Endothelial cell of umbilical vein (primary cell): ENCODE results near the gene SH3RF1. TPM values are rescaled to one million over a fixed set of nuclear protein-coding genes. Genes with fewer than 3 reads are reported as not detected.

Experiments
- BruUV-seq: library from RNA; stranded (reverse); fragments of 400-500 nt; replicated peaks from 2 replicates; lab custom pipeline; 2021; lab: Mats Ljungman, UMichigan
- CTCF ChIA-PET: fragments of 300-600, 350-600 bp; sonication (Branson Sonifier 250); formaldehyde crosslinking; loops from one replicate; lab custom pipeline; 2021; ENCODE audit warnings: antibody characterized with exemption, inconsistent platforms; lab: Charles Lee
- POLR2A ChIA-PET: fragments of 300-600, 350-600 bp; sonication (Branson Sonifier 250); formaldehyde crosslinking; loops from one replicate; lab custom pipeline; 2021; ENCODE audit warnings: antibody characterized with exemption, inconsistent platforms; lab: Charles Lee
- DNase-seq: peaks from one replicate; pipeline ENCODE4 v3.0.0-alpha.2; 2011; ENCODE audit warnings: low read depth, low spot score
- FAIRE-seq: peaks from 2 replicates; lab custom pipeline; 2011; peaks lifted over from hg19 to GRCh38; lab: Jason Lieb, UNC
- H2AFZ ChIP-seq: 2 replicates; pipeline ENCODE4 v1.6.0; 2012; ENCODE audit warnings: low read depth, low read length, control low read depth, inconsistent platforms
- H3K27ac ChIP-seq: 2 replicates; pipeline ENCODE4 v1.5.1; 2011; ENCODE audit warnings: low read depth, mild to moderate bottlenecking, control low read depth, low read length, moderate library complexity; ENCODE audit not compliant: insufficient read depth
- H3K27me3 ChIP-seq, 2 experiments: 2 replicates each; pipeline versions ENCODE4 v1.6.0 to v1.6.1; 2011; ENCODE audit warnings: low read length in 2 of 2, mixed read lengths in 1 of 2; ENCODE audit not compliant: control insufficient read depth in 2 of 2, insufficient read depth in 2 of 2
- H3K36me3 ChIP-seq, 2 experiments: 2 replicates in 1 of 2; 3 replicates in 1 of 2; pipeline ENCODE4 v1.5.1; 2011; ENCODE audit warnings: low read length in 2 of 2, mild to moderate bottlenecking in 1 of 2, moderate library complexity in 1 of 2; ENCODE audit not compliant: control insufficient read depth in 2 of 2, insufficient read depth in 2 of 2; ENCODE audit errors: extremely low read depth in 1 of 2
- H3K4me1 ChIP-seq: 3 replicates; pipeline ENCODE4 v1.5.1; 2011; ENCODE audit warnings: mild to moderate bottlenecking, low read length; ENCODE audit not compliant: control insufficient read depth, insufficient read depth; ENCODE audit errors: extremely low read depth
- H3K4me2 ChIP-seq: 2 replicates; pipeline ENCODE4 v1.6.1; 2011; ENCODE audit warnings: low read length, control low read depth, mixed read lengths; ENCODE audit not compliant: insufficient read depth
- H3K4me3 ChIP-seq, 3 experiments: fragments of 200-600 bp in 1 of 3; sonication (generic), shearing (Covaris generic) in 1 of 3; replicated peaks in 1 of 3; 2 replicates each; pipeline ENCODE4 v1.5.1; 2011 to 2016; ENCODE audit warnings: control low read depth in 3 of 3, low read length in 3 of 3, mild to moderate bottlenecking in 2 of 3, inconsistent platforms in 1 of 3, low read depth in 1 of 3, moderate library complexity in 1 of 3; ENCODE audit not compliant: insufficient read depth in 1 of 3
- H3K79me2 ChIP-seq: 2 replicates; pipeline ENCODE4 v1.6.0; 2012; ENCODE audit warnings: low read length, inconsistent platforms; ENCODE audit not compliant: control insufficient read depth, insufficient read depth
- H3K9ac ChIP-seq: replicated peaks from 2 replicates; pipeline ENCODE3; 2011; ENCODE audit warnings: low read length, control low read depth; ENCODE audit not compliant: insufficient read depth; ENCODE audit errors: extremely low read depth
- H3K9me1 ChIP-seq: replicated peaks from 3 replicates; pipeline ENCODE4 v1.6.0; 2011; ENCODE audit warnings: mild to moderate bottlenecking, low read length; ENCODE audit not compliant: control insufficient read depth, insufficient read depth; ENCODE audit errors: extremely low read depth
- H3K9me3 ChIP-seq: replicated peaks from 2 replicates; pipeline ENCODE4 v1.5.1; 2012; ENCODE audit warnings: low read length, inconsistent platforms; ENCODE audit not compliant: control insufficient read depth, insufficient read depth
- H4K20me1 ChIP-seq: replicated peaks from 2 replicates; pipeline ENCODE3; 2011; ENCODE audit warnings: mild to moderate bottlenecking, low read length; ENCODE audit not compliant: control insufficient read depth, insufficient read depth; ENCODE audit errors: extremely low read depth
- EZH2 ChIP-seq: IDR thresholded peaks from 2 replicates; pipeline ENCODE4 v1.6.1; 2012; ENCODE audit warnings: borderline replicate concordance, low read depth, mild to moderate bottlenecking, moderate library complexity, low read length, inconsistent platforms; ENCODE audit not compliant: severe bottlenecking
- FOS ChIP-seq: IDR thresholded peaks from 2 replicates; pipeline ENCODE4 v1.6.1; 2011; ENCODE audit warnings: mild to moderate bottlenecking, low read length, moderate library complexity, borderline replicate concordance; ENCODE audit not compliant: insufficient read depth
- GATA2 ChIP-seq: IDR thresholded peaks from 2 replicates; pipeline ENCODE4 v1.7.0; 2011; ENCODE audit warnings: low read depth, mild to moderate bottlenecking, moderate library complexity, mixed read lengths, low read length; ENCODE audit not compliant: insufficient read length, insufficient read depth
- JUN ChIP-seq: IDR thresholded peaks from 2 replicates; pipeline ENCODE4 v1.6.1; 2011; ENCODE audit warnings: borderline replicate concordance, low read depth; ENCODE audit not compliant: insufficient read length, insufficient read depth
- MYC ChIP-seq: IDR thresholded peaks from one replicate; pipeline ENCODE4 v1.6.1; 2011; ENCODE audit warnings: mild to moderate bottlenecking, low read depth, low read length
- POLR2A ChIP-seq: IDR thresholded peaks from 2 replicates; pipeline ENCODE4 v1.6.1; 2012; ENCODE audit warnings: low read depth, mild to moderate bottlenecking, control low read depth, low read length
- POLR2AphosphoS5 ChIP-seq: IDR thresholded peaks from 2 replicates; pipeline ENCODE4 v1.6.1; 2012; ENCODE audit warnings: low read depth, mild to moderate bottlenecking, control low read depth, low read length, moderate library complexity; ENCODE audit not compliant: insufficient read depth
- dilution Hi-C: fragments of 300-500 bp; cut with MboI; formaldehyde crosslinking; loops from one replicate; pipeline ENCODE4 v1.15.0; 2019; ENCODE audit warnings: low sequenced_read_pairs; ENCODE audit not compliant: extremely low pct_ligation_motif_present
- intact Hi-C: fragments of 100-400 bp; cut with micrococcal nuclease; formaldehyde crosslinking; loops from one replicate; pipeline ENCODE4 v1.10.0; 2022
- polyA plus RNA-seq, 4 experiments: library from polyadenylated mRNA; depleted of rRNA in 3 of 4; stranded (reverse) in 3 of 4; unstranded in 1 of 4; fragments of >200 nt; gene quantifications; 2 replicates each; pipeline versions ENCODE4 v1.2.1 to v1.2.3, GENCODE V29; 2011 to 2012; ENCODE audit warnings: missing spikeins in 1 of 4
- total RNA-seq: library from RNA; stranded (reverse); gene quantifications from 2 replicates; pipeline ENCODE4 v1.2.3, GENCODE V29; 2021
- TF ChIP-seq, protein P1 (sequence below): IDR thresholded peaks from 2 replicates; pipeline ENCODE4 v1.6.1; 2011; ENCODE audit not compliant: insufficient read depth, insufficient read length
- TF ChIP-seq, protein P2 (sequence below), 2 donors: IDR thresholded peaks; 1 replicate in 1 of 2; 2 replicates in 1 of 2; pipeline ENCODE4 v1.5.1; 2011; ENCODE audit warnings: low read length in 2 of 2, mild to moderate bottlenecking in 2 of 2, moderate library complexity in 2 of 2, control low read depth in 1 of 2, inconsistent platforms in 1 of 2, low read depth in 1 of 2; ENCODE audit not compliant: insufficient read depth in 1 of 2; ENCODE audit errors: extremely low read depth in 1 of 2

SH3RF1 gene
- total and polyA plus RNA-seq, 2 donors (not counting 3 experiments of a cell fraction or from before 2014, with no cell fraction given), result 16.2 to 24.9 TPM

DNA sequence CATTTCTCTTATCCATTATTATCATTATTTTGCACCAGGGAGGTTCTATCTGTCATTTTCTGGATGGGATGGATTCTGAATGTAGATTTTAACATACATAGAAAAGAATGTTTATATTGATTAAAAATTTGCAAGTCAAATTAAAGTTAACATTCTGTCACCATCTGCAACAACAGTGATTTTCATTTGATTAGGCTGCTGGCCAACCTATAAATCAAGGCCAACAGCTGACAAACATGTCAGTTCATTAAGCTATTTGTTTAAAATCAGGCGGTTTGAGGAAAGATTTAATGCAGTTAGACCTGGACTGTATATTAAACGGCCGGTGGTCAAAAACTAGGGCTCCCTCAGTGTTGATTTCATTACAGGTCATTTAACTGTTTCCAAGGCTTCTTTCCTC is 151.2 kb downstream of the SH3RF1 start:
- TF ChIP-seq MYC, result no peak
- TF ChIP-seq POLR2A, result no peak
- TF ChIP-seq POLR2AphosphoS5, result no peak
- TF ChIP-seq EZH2, result no peak
- TF ChIP-seq, protein P1, sequence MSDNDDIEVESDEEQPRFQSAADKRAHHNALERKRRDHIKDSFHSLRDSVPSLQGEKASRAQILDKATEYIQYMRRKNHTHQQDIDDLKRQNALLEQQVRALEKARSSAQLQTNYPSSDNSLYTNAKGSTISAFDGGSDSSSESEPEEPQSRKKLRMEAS, result no peak
- TF ChIP-seq GATA2, result no peak
- TF ChIP-seq JUN, result no peak
- TF ChIP-seq, protein P2, sequence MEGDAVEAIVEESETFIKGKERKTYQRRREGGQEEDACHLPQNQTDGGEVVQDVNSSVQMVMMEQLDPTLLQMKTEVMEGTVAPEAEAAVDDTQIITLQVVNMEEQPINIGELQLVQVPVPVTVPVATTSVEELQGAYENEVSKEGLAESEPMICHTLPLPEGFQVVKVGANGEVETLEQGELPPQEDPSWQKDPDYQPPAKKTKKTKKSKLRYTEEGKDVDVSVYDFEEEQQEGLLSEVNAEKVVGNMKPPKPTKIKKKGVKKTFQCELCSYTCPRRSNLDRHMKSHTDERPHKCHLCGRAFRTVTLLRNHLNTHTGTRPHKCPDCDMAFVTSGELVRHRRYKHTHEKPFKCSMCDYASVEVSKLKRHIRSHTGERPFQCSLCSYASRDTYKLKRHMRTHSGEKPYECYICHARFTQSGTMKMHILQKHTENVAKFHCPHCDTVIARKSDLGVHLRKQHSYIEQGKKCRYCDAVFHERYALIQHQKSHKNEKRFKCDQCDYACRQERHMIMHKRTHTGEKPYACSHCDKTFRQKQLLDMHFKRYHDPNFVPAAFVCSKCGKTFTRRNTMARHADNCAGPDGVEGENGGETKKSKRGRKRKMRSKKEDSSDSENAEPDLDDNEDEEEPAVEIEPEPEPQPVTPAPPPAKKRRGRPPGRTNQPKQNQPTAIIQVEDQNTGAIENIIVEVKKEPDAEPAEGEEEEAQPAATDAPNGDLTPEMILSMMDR (IDR thresholded peaks at IDR 0.05; ENCODE audit: extremely low read depth in 1 of 2, insufficient read depth in 1 of 2, low read depth in 1 of 2, low read length in 2 of 2), result no peak
- no peak for TF ChIP-seq FOS
- no peak overlapping the region for H2AFZ ChIP-seq
- H3K4me3 ChIP-seq, result no peak overlapping the region
- no peak overlapping the region for H3K27ac ChIP-seq
- H3K27me3 ChIP-seq, result no peaks in the 10 kb centered on the region
- H3K9me3 ChIP-seq, result no peaks in the 10 kb centered on the region
- ChIA-PET CTCF (interaction anchor here (1.4 to 2.5 kb wide), 2 partner anchors 9 to 18 kb away, joined by 5 read pairs; no protein-coding TSS in a partner anchor), POLR2A (no interaction called here)
- DNase-seq (no peak), FAIRE-seq (no peak)
- dilution Hi-C loops (no loop called here), intact Hi-C loops (loop anchor here (5.0 kb wide), 2 partner anchors 97 to 193 kb away; no protein-coding TSS in a partner anchor)
- no peak overlapping the region for H3K9ac ChIP-seq
- no peaks in the 10 kb centered on the region for H3K9me1 ChIP-seq
- H4K20me1 ChIP-seq, result no peaks in the 10 kb centered on the region
- peaks cover 3% of the 10 kb centered on the region for H3K79me2 ChIP-seq
- BruUV-seq, result no TSS peak
- H3K4me1 ChIP-seq, result peaks cover 32% of the 10 kb centered on the region
- peaks cover 10 to 13% of the 10 kb centered on the region in 2 experiments for H3K36me3 ChIP-seq
- H3K4me2 ChIP-seq, result no peak overlapping the region
